Fibroblast of skin of right quadriceps (primary cell): ENCODE results near the gene SLC22A5.
"Not testable (repeated sequence)": the region's sequence is repeated elsewhere in the genome, so short reads cannot be mapped to it uniquely, and the experiment has no call there.

Experiments used
- DNase-seq: peaks from one replicate; pipeline ENCODE4 v3.0.0-alpha.2; 2013

The SLC22A5 gene

GRCh38 chr5:132428484-132429462 lies 59.3 kb downstream of the SLC22A5 start:
- peak; percentile 64 for DNase-seq

GRCh38 chr5:132429463-132430440 lies 60.2 kb downstream of the SLC22A5 start:
- no peak for DNase-seq

- DNase-seq = no peak
Observed at GRCh38 chr5:132430746-132431145, 61.2 kb downstream of the SLC22A5 start.

GRCh38 chr5:132431632-132432031 lies 62.1 kb downstream of the SLC22A5 start:
- no peak for DNase-seq

GRCh38 chr5:132433141-132433540 lies 63.6 kb downstream of the SLC22A5 start:
- DNase-seq = no peak

GRCh38 chr5:132434416-132435286 lies 65.1 kb downstream of the SLC22A5 start:
- DNase-seq = no peak

- DNase-seq = no peak
Observed at GRCh38 chr5:132435447-132435846, 65.9 kb downstream of the SLC22A5 start.

- DNase-seq = no peak
Observed at GRCh38 chr5:132435886-132436285, 66.4 kb downstream of the SLC22A5 start.

GRCh38 chr5:132436936-132437335 lies 67.4 kb downstream of the SLC22A5 start:
- no peak for DNase-seq

GRCh38 chr5:132437604-132438266 lies 68.2 kb downstream of the SLC22A5 start:
- DNase-seq = peak; percentile 92

- DNase-seq = not testable (repeated sequence)
Observed at GRCh38 chr5:132438267-132438645, 68.7 kb downstream of the SLC22A5 start.

- no peak for DNase-seq
Observed at GRCh38 chr5:132438917-132439316, 69.4 kb downstream of the SLC22A5 start.

GRCh38 chr5:132439521-132440089 lies 70.1 kb downstream of the SLC22A5 start:
- peak; percentile 86 for DNase-seq

GRCh38 chr5:132444061-132444460 lies 74.6 kb downstream of the SLC22A5 start:
- DNase-seq = no peak
